GM19324 (cell line): Measurements from ENCODE around the gene RINL.
A peak's percentile ranks its signal among the peaks of the same experiment; 100 is the strongest.
"Not testable (repeated sequence)": the region's sequence is repeated elsewhere in the genome, so short reads cannot be mapped to it uniquely, and the experiment has no call there.

ENCODE experiments used
- ATAC-seq: cut with Tn5 transposase; IDR thresholded peaks from one replicate; pipeline ENCODE4 v1.9.1; 2021; ENCODE audit warnings: mild to moderate bottlenecking, moderate library complexity; ENCODE audit not compliant: unreplicated experiment, low FRiP score

The RINL gene

GRCh38 chr19:38878575-38879399 is 712 bp upstream of the RINL start:
- no peak for ATAC-seq

DNA sequence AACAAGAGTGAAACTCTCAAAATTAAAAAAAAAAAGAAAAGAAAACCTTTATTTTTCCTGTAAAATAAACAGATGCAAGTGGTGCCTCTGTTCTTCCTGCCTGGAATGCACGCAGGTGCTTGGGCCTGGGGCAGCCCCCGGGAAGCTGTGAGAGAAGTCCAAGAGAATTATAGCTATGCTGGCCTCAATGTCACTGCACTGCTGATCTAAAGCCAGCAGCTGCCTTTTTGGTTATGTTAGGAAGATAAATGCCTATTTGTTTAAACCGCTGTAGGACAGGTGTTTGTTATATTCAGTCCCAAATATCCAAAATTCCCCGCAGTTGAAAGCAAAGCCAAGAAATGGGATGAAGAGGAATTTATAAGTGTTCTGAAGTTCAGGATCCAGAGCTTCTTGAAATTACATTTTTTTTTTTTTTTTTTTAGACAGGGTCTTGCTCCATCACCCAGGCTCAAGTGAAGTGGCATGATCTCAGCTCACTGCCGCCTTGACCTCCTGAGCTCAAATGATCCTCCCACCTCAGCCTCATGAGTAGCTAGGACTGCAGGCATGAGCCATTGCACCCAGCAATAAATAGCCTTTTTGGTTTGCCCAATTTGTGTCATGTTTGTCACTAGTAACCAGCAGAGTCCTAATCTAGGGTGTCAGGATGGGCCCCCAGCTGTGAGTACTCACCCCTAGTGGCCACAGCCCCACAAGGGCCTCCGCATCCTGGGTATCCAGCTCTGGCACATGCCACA is 2.2 kb downstream of the RINL start:
- ATAC-seq, result no peak

DNA sequence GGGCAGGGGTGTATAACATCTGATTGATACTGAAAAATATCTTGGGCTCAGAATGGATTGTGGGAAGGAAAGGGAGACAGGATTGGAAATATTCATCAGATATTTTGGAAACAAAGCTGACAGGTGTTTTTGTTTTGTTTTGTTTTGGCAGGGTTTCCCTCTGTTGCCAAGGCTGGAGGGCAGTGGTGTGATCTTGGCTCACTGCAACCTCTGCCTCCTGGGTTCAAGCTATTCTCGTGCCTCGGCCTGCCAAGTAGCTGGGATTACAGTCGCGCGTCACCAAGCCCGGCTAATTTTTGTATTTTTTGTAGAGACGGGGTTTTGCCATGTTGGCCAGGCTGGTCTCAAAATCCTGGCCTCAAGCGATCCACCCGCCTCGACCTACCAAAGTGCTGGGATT is 4.7 kb downstream of the RINL start:
- not testable (repeated sequence) for ATAC-seq

GRCh38 chr19:38870612-38871011 is 7.5 kb downstream of the RINL start:
- no peak for ATAC-seq

DNA sequence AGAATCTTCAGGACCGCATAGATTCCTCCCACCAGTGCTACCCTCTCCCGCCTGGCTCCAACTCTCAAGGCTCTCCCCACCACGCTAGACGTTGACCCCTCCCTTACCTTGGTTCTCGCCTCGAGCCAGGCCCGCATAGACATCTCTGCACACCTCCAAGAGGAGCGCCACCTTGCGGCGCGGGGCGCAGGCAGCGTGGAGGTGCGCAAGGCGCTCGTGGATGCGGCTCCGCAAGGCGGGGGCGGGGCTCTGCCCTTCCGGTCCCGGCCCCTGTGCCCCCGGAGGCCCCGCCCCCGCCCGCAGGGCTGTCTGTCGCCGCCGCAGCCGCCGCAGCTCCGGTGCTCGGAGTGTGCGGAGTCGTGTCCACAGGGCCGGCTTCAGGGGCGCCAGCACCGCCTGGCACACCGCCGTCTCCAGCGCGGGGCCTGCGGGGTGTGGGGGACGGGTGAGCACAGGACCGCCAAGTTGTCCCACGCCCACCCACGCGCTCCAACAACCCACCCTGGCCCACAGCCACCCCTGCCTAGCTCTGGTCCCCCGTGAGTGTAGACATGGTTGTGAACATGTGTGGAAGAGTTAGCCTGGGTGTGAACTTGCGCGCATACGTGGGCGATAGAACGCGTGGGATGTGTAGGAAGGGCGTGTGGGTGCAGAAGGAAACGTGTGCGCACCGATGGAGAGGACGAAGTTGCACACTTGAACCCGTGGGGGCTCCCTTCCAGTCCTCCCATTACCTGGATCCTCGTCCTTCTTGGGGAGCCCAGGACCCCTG is 8.1 kb downstream of the RINL start:
- peak; percentile 62 for ATAC-seq

GRCh38 chr19:38869160-38869835 is 8.8 kb downstream of the RINL start:
- ATAC-seq, result peak; percentile 15

DNA sequence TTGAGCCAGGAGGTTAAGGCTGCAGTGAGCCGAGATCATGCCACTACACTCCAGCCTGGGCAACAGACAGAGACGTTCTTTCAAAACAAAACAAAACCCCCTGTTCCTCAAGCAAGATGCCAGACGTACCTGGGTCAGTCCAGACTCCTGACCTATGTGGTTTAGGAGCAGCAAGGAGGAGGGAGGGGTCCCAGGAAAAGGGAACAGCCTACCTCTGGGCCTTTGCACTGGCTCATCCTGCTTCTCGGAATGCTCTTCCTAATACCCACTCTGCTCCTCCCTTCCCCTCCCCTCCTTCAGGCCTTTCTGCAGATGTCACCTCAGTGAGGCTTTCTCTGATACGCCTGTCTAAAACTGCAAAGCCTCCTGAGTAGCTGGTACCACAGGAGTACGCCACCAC is 9.5 kb downstream of the RINL start:
- ATAC-seq, result no peak

GRCh38 chr19:38867171-38867780 is 10.8 kb downstream of the RINL start:
- ATAC-seq, result no peak

GRCh38 chr19:38862321-38863059 is 15.6 kb downstream of the RINL start:
- no peak for ATAC-seq

DNA sequence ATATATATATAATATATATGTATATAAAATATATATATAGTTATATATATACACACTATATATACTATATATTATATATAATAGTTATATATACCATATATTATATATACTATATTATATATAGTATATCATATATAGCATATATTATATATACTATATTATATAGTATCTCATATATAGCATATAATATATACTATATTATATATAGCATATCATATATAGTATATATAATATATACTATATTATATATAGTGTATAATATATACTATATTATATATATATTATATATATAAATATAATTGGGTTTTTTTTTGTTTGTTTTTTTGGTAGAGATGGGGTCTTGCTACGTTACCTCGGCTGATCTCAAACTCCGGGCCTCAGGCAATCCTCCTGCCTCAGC is 16.7 kb downstream of the RINL start:
- ATAC-seq, result no peak

DNA sequence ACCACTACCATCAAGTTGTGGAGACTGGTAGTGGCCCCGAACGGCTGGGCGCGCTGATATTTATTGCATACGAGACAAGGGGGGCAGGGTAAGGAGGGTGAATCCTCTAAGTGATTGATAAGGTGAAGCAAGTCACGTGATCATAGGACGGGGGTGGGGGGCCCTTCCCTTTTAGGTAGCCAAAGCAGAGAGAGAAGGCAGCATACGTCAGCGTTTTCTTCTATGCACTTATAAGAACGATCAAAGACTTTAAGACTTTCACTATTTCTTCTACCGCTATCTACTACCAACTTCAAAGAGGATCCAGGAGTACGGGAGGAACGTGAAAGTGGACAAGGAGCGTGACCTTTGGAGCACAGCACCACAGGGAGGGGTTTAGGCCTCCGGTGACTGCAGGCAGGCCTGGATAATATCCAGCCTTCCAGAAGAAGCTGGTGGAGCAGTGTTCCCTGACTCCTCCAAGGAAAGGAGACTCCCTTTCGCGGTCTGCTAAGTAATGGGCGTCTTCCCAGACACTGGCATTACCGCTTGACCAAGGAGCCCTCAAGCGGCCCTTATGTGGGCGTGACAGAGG is 18.4 kb downstream of the RINL start:
- not testable (repeated sequence) for ATAC-seq

- ATAC-seq, result no peak
These were observed 21.3 kb downstream of the RINL start for GRCh38 chr19:38856813-38857212.

DNA sequence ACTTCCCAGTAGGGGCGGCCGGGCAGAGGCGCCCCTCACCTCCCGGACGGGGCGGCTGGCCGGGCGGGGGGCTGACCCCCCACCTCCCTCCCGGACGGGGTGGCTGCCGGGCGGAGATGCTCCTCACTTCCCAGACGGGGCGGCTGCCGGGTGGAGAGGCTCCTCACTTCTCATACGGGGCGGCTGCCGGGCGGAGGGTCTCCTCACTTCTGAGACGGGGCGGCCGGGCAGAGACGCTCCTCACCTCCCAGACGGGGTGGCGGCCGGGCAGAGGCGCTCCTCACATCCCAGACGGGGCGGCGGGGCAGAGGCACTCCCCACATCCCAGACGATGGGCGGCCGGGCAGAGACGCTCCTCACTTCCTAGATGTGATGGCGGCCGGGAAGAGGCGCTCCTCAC is 22.3 kb downstream of the RINL start:
- not testable (repeated sequence) for ATAC-seq

DNA sequence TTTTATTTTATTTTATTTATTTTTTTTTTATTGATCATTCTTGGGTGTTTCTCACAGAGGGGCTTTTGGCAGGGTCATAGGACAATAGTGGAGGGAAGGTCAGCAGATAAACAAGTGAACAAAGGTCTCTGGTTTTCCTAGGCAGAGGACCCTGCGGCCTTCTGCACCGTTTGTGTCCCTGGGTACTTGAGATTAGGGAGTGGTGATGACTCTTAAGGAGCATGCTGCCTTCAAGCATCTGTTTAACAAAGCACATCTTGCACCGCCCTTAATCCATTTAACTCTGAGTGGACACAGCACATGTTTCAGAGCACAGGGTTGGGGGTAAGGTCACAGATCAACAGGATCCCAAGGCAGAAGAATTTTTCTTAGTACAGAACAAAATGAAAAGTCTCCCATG is 23.1 kb downstream of the RINL start:
- not testable (repeated sequence) for ATAC-seq

DNA sequence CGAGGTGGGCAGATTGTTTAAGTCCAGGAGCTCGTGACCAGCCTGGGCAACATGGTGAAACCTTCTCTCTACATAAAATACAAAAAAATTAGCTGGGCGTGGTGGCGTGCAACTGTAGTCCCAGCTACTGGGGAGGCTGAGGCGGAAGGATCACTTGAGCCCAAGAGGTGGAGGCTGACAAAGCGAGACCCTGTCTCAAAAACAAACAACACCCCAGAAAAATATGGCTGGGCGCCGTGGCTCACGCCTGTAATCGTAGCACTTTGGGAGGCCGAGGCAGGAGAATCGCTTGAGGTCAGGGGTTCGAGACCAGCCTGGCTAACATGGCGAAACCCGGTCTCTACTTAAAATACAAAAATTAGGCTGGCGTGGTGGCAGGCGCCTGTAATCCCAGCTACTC is 24.9 kb downstream of the RINL start:
- ATAC-seq, result no peak

GRCh38 chr19:38852231-38853044 is 25.6 kb downstream of the RINL start:
- no peak for ATAC-seq

GRCh38 chr19:38851622-38852230 is 26.3 kb downstream of the RINL start:
- ATAC-seq, result peak; percentile 17
